ENCODE measurements around the gene KCNH4. TPM values are rescaled to one million over a fixed set of nuclear protein-coding genes. Genes with fewer than 3 reads are reported as not detected.

The KCNH4 gene
- total and polyA plus RNA-seq, 2 experiments from 2014 or later: 0.17 to 0.23 TPM

GRCh38 chr17:42112552-42113176 is 68.3 kb downstream of the KCNH4 start, which contains the start of gene DHX58:
DHX58 (minus strand) TSS chr17:42112714; CDS start chr17:42111892, 822 bp downstream.
- Histone ChIP-seq H3K4me3 (no peak within 1 kb of the TSS), H4K20me1 (ENCODE audit: insufficient read depth, poor library complexity, severe bottlenecking) (no peaks in the 10 kb centered on the region), H2AFZ (no peak within 1 kb of the TSS), H3K27ac (peak within 1 kb of the TSS; percentile 59), H3K79me2 (no peaks in the 10 kb centered on the region), H3K9me2 (replicated peaks; ENCODE audit: insufficient read depth) (no peaks in the 10 kb centered on the region), H3K9me3 (ENCODE audit: low read depth) (no peaks in the 10 kb centered on the region), H3K36me3 (replicated peaks; ENCODE audit: insufficient read depth, low read depth) (no peaks in the 10 kb centered on the region), H3K4me2 (peak within 1 kb of the TSS; percentile 68), H3K27me3 (no peaks in the 10 kb centered on the region), H3K4me1 (ENCODE audit: insufficient read depth) (no peaks in the 10 kb centered on the region)
- WGBS (ENCODE audit: low lambda C conversion rate, missing lambda C conversion rate): 61% methylated on average over 10 of the region's 10 CpGs
- TF ChIP-seq EZH2phosphoT487 (IDR thresholded peaks at IDR 0.05; ENCODE audit: low read depth, severe bottlenecking, unreplicated experiment) (no peak), CTCF (IDR thresholded peaks at IDR 0.05; ENCODE audit: poor library complexity) (no peak), EZH2 (IDR thresholded peaks at IDR 0.05; ENCODE audit: borderline replicate concordance) (no peak)
- peak; percentile 71 for DNase-seq (ENCODE audit: low spot score)

DNA sequence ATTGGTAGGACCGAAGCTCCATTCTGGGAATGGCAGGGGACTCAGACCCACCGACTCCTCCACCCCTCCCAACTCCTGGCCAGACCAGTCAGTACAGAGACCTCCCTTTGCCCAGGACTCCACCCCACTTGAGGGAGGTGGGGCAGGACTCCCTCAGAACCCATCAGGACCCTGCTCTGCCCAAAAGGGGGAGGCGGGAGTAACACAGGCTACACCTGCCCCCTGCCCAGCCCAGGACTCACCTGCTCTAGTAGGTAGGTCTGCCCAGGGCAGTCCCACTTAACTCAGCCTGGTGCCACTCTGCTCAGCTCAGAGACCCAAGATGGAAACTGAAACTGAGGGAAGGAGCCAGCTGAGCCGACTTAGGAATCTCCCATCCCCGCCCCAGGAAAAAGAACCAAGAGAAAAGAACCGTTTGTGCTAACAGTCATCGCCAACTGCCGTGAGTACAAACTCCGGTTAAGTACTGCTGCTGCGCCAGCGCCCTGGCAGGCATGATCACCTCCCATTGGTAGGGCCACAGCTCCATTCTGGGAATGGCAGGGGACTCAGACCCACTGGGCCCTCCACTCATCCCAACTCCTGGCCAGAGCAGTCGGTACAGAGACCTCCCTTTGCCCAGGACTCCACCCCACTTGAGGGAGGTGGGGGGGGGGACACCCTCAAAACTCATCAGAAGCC is 68.9 kb downstream of the KCNH4 start:
- H3K27me3 ChIP-seq: no peaks in the 10 kb centered on the region
- TF ChIP-seq EZH2 (IDR thresholded peaks at IDR 0.05; ENCODE audit: borderline replicate concordance) (no peak), CTCF (IDR thresholded peaks at IDR 0.05; ENCODE audit: poor library complexity) (no peak), EZH2phosphoT487 (IDR thresholded peaks at IDR 0.05; ENCODE audit: low read depth, severe bottlenecking, unreplicated experiment) (no peak)
- H3K9me3 ChIP-seq (ENCODE audit: low read depth): no peaks in the 10 kb centered on the region
- H4K20me1 ChIP-seq (ENCODE audit: insufficient read depth, poor library complexity, severe bottlenecking): no peaks in the 10 kb centered on the region
- no peaks in the 10 kb centered on the region for H3K36me3 ChIP-seq (replicated peaks; ENCODE audit: insufficient read depth, low read depth)
- no peaks in the 10 kb centered on the region for H3K4me1 ChIP-seq (ENCODE audit: insufficient read depth)
- peak overlapping the region; percentile 37 for H3K27ac ChIP-seq
- no peaks in the 10 kb centered on the region for H3K79me2 ChIP-seq
- peak overlapping the region; percentile 68 for H3K4me2 ChIP-seq
- DNase-seq (ENCODE audit: low spot score): no peak
- H2AFZ ChIP-seq: no peak overlapping the region
- WGBS (ENCODE audit: low lambda C conversion rate, missing lambda C conversion rate): 86% methylated on average over 12 of the region's 12 CpGs
- H3K9me2 ChIP-seq (replicated peaks; ENCODE audit: insufficient read depth): no peaks in the 10 kb centered on the region
- no peak overlapping the region for H3K4me3 ChIP-seq

DNA sequence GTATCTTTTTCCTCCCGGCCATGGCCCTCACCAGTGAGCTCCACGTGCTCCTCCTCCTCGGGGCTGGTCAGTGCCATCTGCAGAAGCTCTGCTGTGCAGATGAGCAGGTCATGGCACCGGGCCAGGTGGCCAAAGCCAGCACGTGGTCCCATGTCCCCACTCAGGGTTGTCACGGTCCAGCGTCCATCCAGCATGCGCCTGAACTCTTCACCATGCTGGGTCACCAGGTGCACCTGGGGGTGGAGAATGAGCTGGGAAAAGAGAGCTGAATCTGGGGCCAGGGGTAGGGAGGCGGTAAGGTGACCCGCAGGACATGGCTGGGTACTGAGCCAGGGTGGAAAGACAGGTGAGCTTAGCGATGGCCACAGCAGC is 69.7 kb downstream of the KCNH4 start:
- no peak overlapping the region for H3K4me3 ChIP-seq
- no peak overlapping the region for H3K27ac ChIP-seq
- H3K27me3 ChIP-seq: no peaks in the 10 kb centered on the region
- no peaks in the 10 kb centered on the region for H3K9me3 ChIP-seq (ENCODE audit: low read depth)
- no peaks in the 10 kb centered on the region for H4K20me1 ChIP-seq (ENCODE audit: insufficient read depth, poor library complexity, severe bottlenecking)
- H3K4me2 ChIP-seq: no peak overlapping the region
- no peak overlapping the region for H2AFZ ChIP-seq
- no peak for DNase-seq (ENCODE audit: low spot score)
- no peaks in the 10 kb centered on the region for H3K4me1 ChIP-seq (ENCODE audit: insufficient read depth)
- no peaks in the 10 kb centered on the region for H3K79me2 ChIP-seq
- 95% methylated on average over 11 of the region's 11 CpGs for WGBS (ENCODE audit: low lambda C conversion rate, missing lambda C conversion rate)
- no peaks in the 10 kb centered on the region for H3K9me2 ChIP-seq (replicated peaks; ENCODE audit: insufficient read depth)
- no peaks in the 10 kb centered on the region for H3K36me3 ChIP-seq (replicated peaks; ENCODE audit: insufficient read depth, low read depth)
- TF ChIP-seq CTCF (IDR thresholded peaks at IDR 0.05; ENCODE audit: poor library complexity): no peak
- no peak for TF ChIP-seq EZH2phosphoT487 (IDR thresholded peaks at IDR 0.05; ENCODE audit: low read depth, severe bottlenecking, unreplicated experiment)
- TF ChIP-seq EZH2 (IDR thresholded peaks at IDR 0.05; ENCODE audit: borderline replicate concordance): no peak
